Stromal cell of bone marrow (primary cell): Measurements from ENCODE around the gene MGAT5B.

ENCODE experiments used
- DNase-seq: peaks from one replicate; pipeline ENCODE4 v3.0.0-alpha.2; 2012; ENCODE audit warnings: low read depth

MGAT5B gene

GRCh38 chr17:76927577-76927976 lies 59.4 kb downstream of the MGAT5B start:
- DNase-seq: no peak

GRCh38 chr17:76927982-76928381 lies 59.8 kb downstream of the MGAT5B start:
- no peak for DNase-seq

GRCh38 chr17:76929148-76929547 lies 60.9 kb downstream of the MGAT5B start:
- DNase-seq: no peak

- DNase-seq: no peak
Measured at GRCh38 chr17:76929601-76930000, 61.4 kb downstream of the MGAT5B start.

GRCh38 chr17:76930107-76930506 lies 61.9 kb downstream of the MGAT5B start:
- DNase-seq: no peak

GRCh38 chr17:76932402-76933333 lies 64.5 kb downstream of the MGAT5B start:
- no peak for DNase-seq

- DNase-seq: no peak
Measured at GRCh38 chr17:76934561-76935320, 66.5 kb downstream of the MGAT5B start.

GRCh38 chr17:76935331-76935730 lies 67.1 kb downstream of the MGAT5B start:
- no peak for DNase-seq

- no peak for DNase-seq
Measured at GRCh38 chr17:76937238-76937637, 69.0 kb downstream of the MGAT5B start.

- no peak for DNase-seq
Measured at GRCh38 chr17:76938009-76938408, 69.8 kb downstream of the MGAT5B start.

- no peak for DNase-seq
Measured at GRCh38 chr17:76940295-76940694, 72.1 kb downstream of the MGAT5B start.

- no peak for DNase-seq
Measured at GRCh38 chr17:76940738-76941350, 72.6 kb downstream of the MGAT5B start.

GRCh38 chr17:76943202-76943601 lies 75.0 kb downstream of the MGAT5B start:
- DNase-seq: no peak

- no peak for DNase-seq
Measured at GRCh38 chr17:76943781-76944213, 75.6 kb downstream of the MGAT5B start.

- no peak for DNase-seq
Measured at GRCh38 chr17:76944477-76944876, 76.3 kb downstream of the MGAT5B start.

GRCh38 chr17:76946111-76946771 lies 78.0 kb downstream of the MGAT5B start:
- DNase-seq: no peak

GRCh38 chr17:76946772-76947135 lies 78.5 kb downstream of the MGAT5B start:
- DNase-seq: no peak

GRCh38 chr17:76947309-76947708 lies 79.1 kb downstream of the MGAT5B start:
- DNase-seq: no peak

- DNase-seq: no peak
Measured at GRCh38 chr17:76947771-76948170, 79.6 kb downstream of the MGAT5B start.

GRCh38 chr17:76948301-76948700 lies 80.1 kb downstream of the MGAT5B start:
- no peak for DNase-seq

- DNase-seq: no peak
Measured at GRCh38 chr17:76948726-76949342, 80.6 kb downstream of the MGAT5B start.
